ENCODE results near the gene FAM221B. TPM values are rescaled to one million over a fixed set of nuclear protein-coding genes. Genes with fewer than 3 reads are reported as not detected.
A peak's percentile ranks its signal among the peaks of the same experiment; 100 is the strongest.

The FAM221B gene
- total and polyA plus RNA-seq, 5 donors, result not detected

DNA sequence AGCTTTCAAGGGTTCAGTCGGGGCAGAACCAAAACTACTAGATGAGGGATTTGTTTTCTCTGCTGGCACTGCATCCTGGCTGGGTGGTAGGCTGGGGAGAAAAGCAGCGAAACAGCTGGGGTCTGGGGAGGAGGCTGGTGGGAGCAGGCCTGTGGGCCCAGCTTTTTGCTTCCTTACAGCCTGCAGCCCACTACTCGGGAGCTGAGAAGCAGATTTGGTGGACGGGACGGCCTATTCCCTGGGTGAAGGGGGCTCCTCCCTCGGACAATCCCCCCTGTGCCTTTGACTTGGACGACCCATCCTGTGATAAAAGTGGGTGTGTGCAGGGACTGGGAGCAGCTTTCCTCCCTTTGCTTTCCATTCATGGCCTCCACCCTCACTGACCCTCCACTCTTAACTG, 28.0 kb downstream of the FAM221B start:
- no peak overlapping the region for H3K4me3 ChIP-seq (ENCODE audit: low read length)
- no peak for ATAC-seq
- H3K27ac ChIP-seq (ENCODE audit: low read length), result no peak overlapping the region
- no peaks in the 10 kb centered on the region for H3K4me1 ChIP-seq (ENCODE audit: control insufficient read depth, insufficient read depth, low read length)
- no peaks in the 10 kb centered on the region for H3K27me3 ChIP-seq (ENCODE audit: control insufficient read depth, insufficient read depth)
- no peaks in the 10 kb centered on the region for H3K9me3 ChIP-seq (ENCODE audit: control insufficient read depth, low read length)
- 78% methylated on average over 7 of the region's 7 CpGs for WGBS
- no peak for DNase-seq
- intact Hi-C loops (cut with DNase I), result no loop called here

DNA sequence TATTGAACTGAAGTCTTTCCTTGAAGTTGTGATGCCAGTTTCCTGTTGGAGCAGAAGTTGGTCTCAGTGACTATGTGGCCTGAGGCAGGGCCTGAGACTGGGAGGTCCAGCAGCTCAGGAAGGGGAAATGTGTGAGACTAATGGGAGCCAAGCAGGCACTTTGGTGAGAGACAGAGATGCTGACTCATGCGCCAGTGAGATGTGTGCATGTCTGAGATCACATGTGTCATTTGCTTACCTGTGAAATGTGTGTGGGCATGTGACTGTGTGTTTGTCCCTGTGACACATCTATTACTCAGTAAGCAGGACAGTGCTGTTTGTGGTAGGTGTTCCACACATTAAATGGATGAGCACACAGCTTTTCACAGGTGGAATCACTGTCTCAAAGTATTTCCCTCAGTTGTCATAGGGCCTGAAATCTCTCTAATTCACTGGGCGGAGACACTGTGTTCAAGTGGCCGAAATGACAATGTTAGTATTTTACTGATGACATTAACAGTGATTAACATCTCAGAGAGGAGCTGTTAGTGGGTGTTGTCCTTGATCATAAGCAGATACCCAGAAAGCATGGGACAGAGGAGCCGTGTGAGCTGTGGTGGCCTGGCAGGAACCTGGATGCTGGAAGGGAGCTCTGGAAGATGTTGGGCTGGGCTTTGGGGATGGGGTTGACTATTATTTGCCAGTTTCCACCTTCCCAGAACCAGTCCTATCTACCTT, 29.7 kb downstream of the FAM221B start:
- Histone ChIP-seq H3K27me3 (ENCODE audit: control insufficient read depth, insufficient read depth) (no peaks in the 10 kb centered on the region), H3K4me1 (ENCODE audit: control insufficient read depth, insufficient read depth, low read length) (no peaks in the 10 kb centered on the region), H3K27ac (ENCODE audit: low read length) (no peak overlapping the region), H3K9me3 (ENCODE audit: control insufficient read depth, low read length) (no peaks in the 10 kb centered on the region), H3K4me3 (ENCODE audit: low read length) (no peak overlapping the region)
- 89% methylated on average over 4 of the region's 4 CpGs for WGBS
- DNase-seq (no peak), ATAC-seq (no peak)
- intact Hi-C loops (cut with DNase I), result no loop called here

DNA sequence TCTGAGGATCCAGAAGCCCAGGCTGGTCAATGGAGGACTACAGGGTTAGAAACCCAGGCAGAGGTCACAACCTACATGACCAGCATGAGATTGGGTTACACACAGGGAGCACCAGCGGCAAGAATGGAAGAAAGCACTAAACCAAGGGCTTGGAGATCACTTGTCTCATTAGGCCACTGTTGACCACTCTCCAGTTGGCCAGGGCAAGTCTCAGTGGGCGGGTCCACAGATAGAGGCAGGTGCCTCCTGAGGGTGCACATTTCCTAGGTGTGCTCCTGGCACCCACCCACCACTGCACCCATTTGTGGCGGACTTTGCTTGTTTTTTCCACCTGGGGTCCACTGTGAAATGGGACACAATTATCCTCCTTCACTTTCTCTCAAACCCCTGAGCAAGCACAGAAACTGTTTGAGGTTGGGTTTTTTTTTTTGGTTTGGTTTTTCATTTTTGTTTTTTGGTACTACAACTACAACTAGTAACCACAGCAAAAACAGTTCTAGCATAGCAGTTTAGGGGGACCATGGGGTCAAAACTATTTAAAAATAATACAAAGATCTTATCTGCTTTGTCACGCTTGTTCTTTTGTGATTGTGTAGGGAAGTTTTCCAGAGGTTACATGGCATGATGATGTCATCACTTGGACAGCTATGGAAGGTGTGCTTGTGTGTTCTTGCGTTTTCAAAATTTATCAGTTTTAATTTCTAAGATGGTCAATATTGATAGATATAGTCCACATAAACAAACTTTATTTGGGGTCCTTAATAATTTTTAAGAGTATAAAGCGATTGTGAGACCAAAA, 31.0 kb downstream of the FAM221B start:
- ATAC-seq (no peak), DNase-seq (no peak)
- WGBS, result 81% methylated on average over 6 of the region's 6 CpGs
- no peak overlapping the region for H3K27ac ChIP-seq (ENCODE audit: low read length)
- no peaks in the 10 kb centered on the region for H3K27me3 ChIP-seq (ENCODE audit: control insufficient read depth, insufficient read depth)
- intact Hi-C loops (cut with DNase I), result no loop called here
- H3K4me3 ChIP-seq (ENCODE audit: low read length), result no peak overlapping the region
- no peaks in the 10 kb centered on the region for H3K4me1 ChIP-seq (ENCODE audit: control insufficient read depth, insufficient read depth, low read length)
- H3K9me3 ChIP-seq (ENCODE audit: control insufficient read depth, low read length), result no peaks in the 10 kb centered on the region

DNA sequence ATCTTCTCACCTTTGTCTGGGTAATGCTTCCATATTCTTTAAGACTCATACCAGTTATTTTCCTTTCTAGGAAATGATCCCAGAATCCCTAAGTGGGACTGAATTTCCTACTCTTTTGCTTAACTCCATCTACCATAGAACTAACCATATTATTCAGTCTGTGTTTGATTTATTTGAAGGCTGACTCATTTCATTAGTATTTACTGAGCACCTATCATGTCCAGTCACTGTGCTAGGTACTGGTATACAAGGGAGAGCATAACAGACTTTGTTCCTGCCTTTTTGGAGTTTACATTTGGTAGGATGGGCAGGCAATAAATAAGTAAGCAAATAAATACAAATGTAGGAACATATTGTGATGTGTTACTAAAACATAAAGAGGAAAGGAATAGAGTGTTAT, 32.8 kb downstream of the FAM221B start:
- DNase-seq (no peak), ATAC-seq (no peak)
- Histone ChIP-seq H3K27ac (ENCODE audit: low read length) (no peak overlapping the region), H3K27me3 (ENCODE audit: control insufficient read depth, insufficient read depth) (no peaks in the 10 kb centered on the region), H3K4me1 (ENCODE audit: control insufficient read depth, insufficient read depth, low read length) (no peaks in the 10 kb centered on the region), H3K9me3 (ENCODE audit: control insufficient read depth, low read length) (no peaks in the 10 kb centered on the region), H3K4me3 (ENCODE audit: low read length) (no peak overlapping the region)
- intact Hi-C loops (cut with DNase I), result no loop called here

DNA sequence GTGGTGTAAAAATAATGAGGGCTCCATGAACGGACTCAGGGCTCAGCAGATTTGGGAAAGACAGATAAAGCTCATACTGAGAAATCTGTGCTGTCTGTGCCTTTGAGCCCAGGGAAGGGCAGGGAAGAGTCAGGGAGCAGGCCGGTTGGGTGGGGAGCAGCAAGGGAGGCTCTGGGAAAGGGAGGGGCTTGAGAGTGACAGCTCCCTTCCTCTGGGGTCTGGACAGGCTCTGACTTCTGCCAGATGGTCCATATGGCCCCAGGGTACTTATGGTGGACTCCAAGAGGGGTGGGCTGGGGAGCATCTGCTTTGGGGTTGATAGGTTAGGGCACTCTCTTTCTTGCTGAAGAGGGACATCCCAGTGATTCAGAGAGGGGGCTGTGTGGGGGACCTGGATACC, 35.1 kb downstream of the FAM221B start:
- H3K4me1 ChIP-seq (ENCODE audit: control insufficient read depth, insufficient read depth, low read length), result no peaks in the 10 kb centered on the region

DNA sequence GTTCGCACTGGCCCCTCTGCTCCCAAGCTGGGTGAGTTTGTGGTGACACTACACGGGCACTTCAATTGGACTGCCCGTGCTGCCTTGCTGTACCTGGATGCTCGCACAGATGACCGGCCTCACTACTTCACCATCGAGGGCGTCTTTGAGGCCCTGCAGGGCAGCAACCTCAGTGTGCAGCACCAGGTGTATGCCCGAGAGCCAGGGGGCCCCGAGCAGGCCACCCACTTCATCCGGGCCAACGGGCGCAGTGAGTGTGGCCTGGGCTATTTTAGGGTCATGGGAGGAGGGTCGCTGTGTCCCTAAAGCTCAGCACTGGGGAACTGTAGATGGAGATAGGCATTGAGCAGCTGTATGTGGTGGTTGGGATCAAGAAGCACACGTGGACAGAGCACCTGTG, 35.7 kb downstream of the FAM221B start:
- intact Hi-C loops (cut with DNase I), result loop anchor here in 3 of 4 donors (5.0 kb wide), 2 partner anchors 34 to 89 kb away; partner anchors contain the start of genes FAM221B (in 1 of the 3) and TMEM8B (in 1 of the 3)
- no peak for ATAC-seq
- WGBS, result 89% methylated on average over 14 of the region's 14 CpGs
- Histone ChIP-seq H3K27me3 (ENCODE audit: control insufficient read depth, insufficient read depth) (no peaks in the 10 kb centered on the region), H3K9me3 (ENCODE audit: control insufficient read depth, low read length) (no peaks in the 10 kb centered on the region), H3K4me1 (ENCODE audit: control insufficient read depth, insufficient read depth, low read length) (no peaks in the 10 kb centered on the region), H3K4me3 (ENCODE audit: low read length) (no peak overlapping the region), H3K27ac (ENCODE audit: low read length) (no peak overlapping the region)
- peak in 2 of 3 donors; percentile 22 to 49 for DNase-seq

More for the DNA sequence above, 35.1 kb downstream of the FAM221B start:
- Histone ChIP-seq H3K27me3 (ENCODE audit: control insufficient read depth, insufficient read depth) (no peaks in the 10 kb centered on the region), H3K9me3 (ENCODE audit: control insufficient read depth, low read length) (no peaks in the 10 kb centered on the region), H3K4me3 (ENCODE audit: low read length) (no peak overlapping the region), H3K27ac (ENCODE audit: low read length) (no peak overlapping the region)
- ATAC-seq (no peak), DNase-seq (no peak)
- WGBS, result 45% methylated on average over 2 of the region's 2 CpGs
- intact Hi-C loops (cut with DNase I), result loop anchor here in 3 of 4 donors (5.0 kb wide), 2 partner anchors 34 to 89 kb away; partner anchors contain the start of genes FAM221B (in 1 of the 3) and TMEM8B (in 1 of the 3)

DNA sequence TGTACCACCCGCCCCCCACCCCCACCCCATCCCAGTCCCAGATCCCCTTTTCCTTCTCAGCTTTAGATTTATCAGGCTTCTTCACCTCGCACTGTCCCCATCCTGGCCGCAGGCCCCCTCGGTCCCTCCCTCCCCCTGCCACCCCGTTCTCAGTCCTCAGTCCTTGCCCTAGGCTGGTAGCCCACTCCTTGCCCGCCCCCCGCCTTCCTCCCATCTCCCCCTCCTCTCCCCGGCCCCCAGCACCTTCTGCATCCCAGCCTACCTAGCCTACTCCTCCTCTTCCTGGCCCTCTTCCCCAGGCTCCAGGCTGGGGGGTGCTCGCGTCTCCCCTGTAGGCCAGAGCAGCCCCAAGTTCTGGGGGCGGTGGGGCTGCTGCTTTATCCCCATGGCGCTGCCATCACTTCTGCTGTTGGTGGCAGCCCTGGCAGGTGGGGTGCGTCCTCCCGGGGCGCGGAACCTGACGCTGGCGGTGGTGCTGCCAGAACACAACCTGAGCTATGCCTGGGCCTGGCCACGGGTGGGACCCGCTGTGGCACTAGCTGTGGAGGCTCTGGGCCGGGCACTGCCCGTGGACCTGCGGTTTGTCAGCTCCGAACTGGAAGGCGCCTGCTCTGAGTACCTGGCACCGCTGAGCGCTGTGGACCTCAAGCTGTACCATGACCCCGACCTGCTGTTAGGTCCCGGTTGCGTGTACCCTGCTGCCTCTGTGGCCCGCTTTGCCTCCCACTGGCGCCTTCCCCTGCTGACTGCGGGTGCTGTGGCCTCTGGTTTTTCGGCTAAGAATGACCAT, 36.3 kb downstream of the FAM221B start:
- H3K9me3 ChIP-seq (ENCODE audit: control insufficient read depth, low read length), result no peaks in the 10 kb centered on the region
- WGBS, result 80% methylated on average over 34 of the region's 34 CpGs
- H3K27me3 ChIP-seq (ENCODE audit: control insufficient read depth, insufficient read depth), result no peaks in the 10 kb centered on the region
- ATAC-seq, result no peak
- intact Hi-C loops (cut with DNase I), result loop anchor here in 3 of 4 donors (5.0 kb wide), 2 partner anchors 35 to 90 kb away; partner anchors contain the start of genes FAM221B (in 1 of the 3) and TMEM8B (in 1 of the 3)
- peak; percentile 24 to 76 (median 72) for DNase-seq
- H3K27ac ChIP-seq (ENCODE audit: low read length), result no peak overlapping the region
- H3K4me3 ChIP-seq (ENCODE audit: low read length), result peak overlapping the region; percentile 58
- H3K4me1 ChIP-seq (ENCODE audit: control insufficient read depth, insufficient read depth, low read length), result no peaks in the 10 kb centered on the region

DNA sequence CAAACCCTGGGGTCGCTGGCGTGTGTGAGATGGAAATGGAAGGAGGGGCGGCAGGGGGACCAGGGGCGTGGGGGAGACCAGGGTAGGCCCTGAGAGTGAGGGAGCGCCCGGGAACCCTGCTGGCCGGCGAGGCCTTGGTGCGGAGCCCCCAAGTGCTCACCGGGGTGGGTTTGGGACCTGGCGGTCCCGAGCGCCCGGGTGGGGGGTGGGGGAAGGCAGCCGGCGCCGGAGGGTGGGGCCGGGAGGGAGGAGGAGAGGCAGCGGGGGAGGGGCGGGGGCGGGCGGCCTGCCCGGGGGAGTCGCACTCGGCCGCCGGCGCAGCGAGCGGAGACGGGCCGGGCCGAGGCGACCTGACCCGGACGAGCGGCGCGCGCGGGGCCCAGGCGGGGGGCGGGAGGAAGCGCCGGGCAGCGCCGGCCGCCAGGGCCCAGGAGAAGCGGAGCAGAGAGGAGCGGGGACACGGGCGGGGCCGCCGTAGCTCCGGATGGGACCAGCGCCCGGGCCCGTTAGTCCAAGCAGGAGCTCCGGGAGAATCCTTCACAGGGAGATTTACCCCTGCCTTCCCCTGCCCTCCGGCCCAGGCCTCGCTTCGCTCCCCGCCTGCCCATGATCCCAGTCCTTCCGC, 37.1 kb downstream of the FAM221B start, which contains the start of gene NPR2:
NPR2 (plus strand) TSS at position 295 of the 625 bp plus-strand sequence. CDS start 818 bp downstream, outside the sequence.
- H3K4me1 ChIP-seq (ENCODE audit: control insufficient read depth, insufficient read depth, low read length), result no peaks in the 10 kb centered on the region
- peak; percentile 73 to 79 for ATAC-seq
- H3K27ac ChIP-seq (ENCODE audit: low read length), result peak within 1 kb of the TSS; percentile 81
- peak within 1 kb of the TSS; percentile 58 for H3K4me3 ChIP-seq (ENCODE audit: low read length)
- 5% methylated on average over 57 of the region's 64 CpGs for WGBS
- no peaks in the 10 kb centered on the region for H3K9me3 ChIP-seq (ENCODE audit: control insufficient read depth, low read length)
- intact Hi-C loops (cut with DNase I), result loop anchor here (2.0 to 5.0 kb wide), 3 partner anchors 36 to 91 kb away; partner anchors contain the start of genes FAM221B (in 1 of the 4) and TMEM8B (in 1 of the 4)
- peak; percentile 59 to 84 (median 84) for DNase-seq
- no peaks in the 10 kb centered on the region for H3K27me3 ChIP-seq (ENCODE audit: control insufficient read depth, insufficient read depth)

DNA sequence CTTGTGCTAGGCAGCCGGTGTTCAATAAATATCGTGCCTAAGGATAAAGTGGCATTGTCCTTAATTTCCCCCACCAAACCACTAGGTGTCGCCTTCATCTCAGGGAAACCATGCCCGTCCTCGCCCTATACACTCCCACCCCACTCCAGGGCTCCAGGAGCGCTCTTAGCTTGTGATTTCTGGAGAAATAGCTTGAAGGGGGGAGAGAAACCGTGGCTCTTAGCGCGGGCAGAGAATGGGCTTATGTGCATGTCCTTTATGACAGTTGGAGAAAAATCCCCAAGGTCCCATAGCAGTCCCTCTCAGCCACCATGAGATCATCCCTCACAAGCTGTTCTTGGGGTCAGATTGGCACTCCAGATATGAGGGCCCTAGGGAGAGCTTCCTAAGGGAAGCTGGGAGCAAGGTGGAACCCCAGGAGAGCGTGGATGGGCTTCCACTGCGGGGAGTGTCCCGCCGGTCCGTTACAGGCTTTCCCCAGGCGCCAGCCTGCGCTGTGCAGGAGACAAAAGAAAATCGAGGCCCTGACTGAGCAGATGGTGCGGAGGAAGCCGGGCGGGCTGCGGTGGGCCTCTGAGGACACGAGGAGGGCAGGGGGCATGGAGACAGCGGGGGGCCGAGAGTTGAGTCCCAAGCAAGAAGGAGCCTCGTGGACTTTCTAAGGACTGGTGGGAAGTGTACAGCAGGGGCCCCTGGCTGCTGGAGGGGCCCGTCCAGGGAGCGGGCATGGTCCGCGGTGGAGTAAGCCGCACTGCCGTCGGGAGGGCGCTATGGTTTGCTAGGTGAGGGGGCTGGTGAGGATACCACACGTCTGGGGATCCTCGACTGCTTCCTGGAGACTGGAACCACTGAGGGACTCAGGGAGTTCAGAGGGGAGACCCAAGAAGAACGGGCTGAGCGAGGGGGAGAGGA, 37.9 kb downstream of the FAM221B start:
- no peaks in the 10 kb centered on the region for H3K4me1 ChIP-seq (ENCODE audit: control insufficient read depth, insufficient read depth, low read length)
- 24% methylated on average over 37 of the region's 37 CpGs for WGBS
- peak overlapping the region; percentile 58 for H3K4me3 ChIP-seq (ENCODE audit: low read length)
- DNase-seq (peak; percentile 73 to 84 (median 79)), ATAC-seq (peak; percentile 88 to 90)
- H3K27ac ChIP-seq (ENCODE audit: low read length), result peak overlapping the region; percentile 41
- no peaks in the 10 kb centered on the region for H3K9me3 ChIP-seq (ENCODE audit: control insufficient read depth, low read length)
- H3K27me3 ChIP-seq (ENCODE audit: control insufficient read depth, insufficient read depth), result no peaks in the 10 kb centered on the region
- intact Hi-C loops (cut with DNase I), result loop anchor here (2.0 to 5.0 kb wide), 3 partner anchors 37 to 92 kb away; partner anchors contain the start of genes FAM221B (in 1 of the 4) and TMEM8B (in 1 of the 4)

Data from right cardiac atrium (tissue), 5 donors.